Trophoblast cell (in vitro differentiated cells and primary cell): ENCODE measurements around the gene IRF2BP2.

Source experiments
- DNase-seq, 2 donors: peaks; one replicate each; pipeline ENCODE4 v3.0.0-alpha.2; 2016
- H2AFZ ChIP-seq: 2 replicates; pipeline ENCODE4 v1.6.1; 2013; ENCODE audit warnings: low read length, moderate library complexity, mild to moderate bottlenecking; ENCODE audit not compliant: insufficient read depth, poor library complexity
- H2AK5ac ChIP-seq: 2 replicates; pipeline ENCODE4 v1.6.1; 2013; ENCODE audit warnings: mild to moderate bottlenecking, low read length
- H2BK120ac ChIP-seq: 2 replicates; pipeline ENCODE4 v1.6.1; 2013; ENCODE audit warnings: low read length, mild to moderate bottlenecking, moderate library complexity; ENCODE audit not compliant: insufficient read depth, poor library complexity
- H2BK12ac ChIP-seq: 2 replicates; pipeline ENCODE4 v1.6.1; 2013; ENCODE audit warnings: mild to moderate bottlenecking, low read length, moderate library complexity
- H2BK5ac ChIP-seq: 2 replicates; pipeline ENCODE4 v1.6.1; 2013; ENCODE audit warnings: low read length, low read depth, moderate library complexity, mild to moderate bottlenecking; ENCODE audit not compliant: poor library complexity
- H3K14ac ChIP-seq: 2 replicates; pipeline ENCODE4 v1.6.1; 2013; ENCODE audit warnings: mild to moderate bottlenecking, low read length
- H3K18ac ChIP-seq: 2 replicates; pipeline ENCODE4 v1.6.1; 2013; ENCODE audit warnings: mild to moderate bottlenecking, low read length
- H3K23ac ChIP-seq: 2 replicates; pipeline ENCODE4 v1.6.1; 2013; ENCODE audit warnings: low read length
- H3K27ac ChIP-seq: 2 replicates; pipeline ENCODE4 v1.5.1; 2013; ENCODE audit warnings: low read depth, mild to moderate bottlenecking, inconsistent platforms, low read length, moderate library complexity
- H3K27me3 ChIP-seq: 2 replicates; pipeline ENCODE4 v1.6.1; 2013; ENCODE audit warnings: inconsistent platforms, mild to moderate bottlenecking, low read length, moderate library complexity; ENCODE audit not compliant: insufficient read depth
- H3K36me3 ChIP-seq, 2 experiments: 1 replicate in 1 of 2; 2 replicates in 1 of 2; pipeline ENCODE4 v1.6.1; 2013; ENCODE audit warnings: low read length in 2 of 2, mild to moderate bottlenecking in 2 of 2, moderate library complexity in 1 of 2; ENCODE audit not compliant: insufficient read depth in 2 of 2, control insufficient read depth in 1 of 2
- H3K4ac ChIP-seq: 2 replicates; pipeline ENCODE4 v1.6.1; 2013; ENCODE audit warnings: low read depth, mild to moderate bottlenecking, low read length, moderate library complexity
- H3K4me1 ChIP-seq, 2 experiments: 1 replicate in 1 of 2; 2 replicates in 1 of 2; pipeline ENCODE4 v1.6.1; 2013; ENCODE audit warnings: low read length in 2 of 2, mild to moderate bottlenecking in 2 of 2, moderate library complexity in 1 of 2; ENCODE audit not compliant: insufficient read depth in 2 of 2, control insufficient read depth in 1 of 2
- H3K4me2 ChIP-seq: 2 replicates; pipeline ENCODE4 v1.6.1; 2013; ENCODE audit warnings: inconsistent platforms, mild to moderate bottlenecking, low read length, moderate library complexity
- H3K4me3 ChIP-seq: 2 replicates; pipeline ENCODE4 v1.5.1; 2013; ENCODE audit warnings: mild to moderate bottlenecking, low read depth, low read length, inconsistent platforms
- H3K79me1 ChIP-seq: one replicate; pipeline ENCODE4 v1.6.1; 2013; ENCODE audit warnings: low read length
- H3K79me2 ChIP-seq: 2 replicates; pipeline ENCODE4 v1.6.1; 2013; ENCODE audit warnings: low read length, mild to moderate bottlenecking; ENCODE audit not compliant: control insufficient read depth, insufficient read depth, poor library complexity
- H3K9ac ChIP-seq: 2 replicates; pipeline ENCODE4 v1.6.1; 2013; ENCODE audit warnings: mild to moderate bottlenecking, low read length
- H3K9me3 ChIP-seq: 2 replicates; pipeline ENCODE4 v1.6.1; 2013; ENCODE audit warnings: low read depth, mild to moderate bottlenecking, control low read depth, inconsistent platforms, low read length; ENCODE audit not compliant: insufficient read depth
- H4K12ac ChIP-seq: 2 replicates; pipeline ENCODE4 v1.6.1; 2013; ENCODE audit warnings: low read depth, mild to moderate bottlenecking, low read length, moderate library complexity
- H4K8ac ChIP-seq: 2 replicates; pipeline ENCODE4 v1.6.1; 2013; ENCODE audit warnings: low read depth, mild to moderate bottlenecking, low read length, moderate library complexity
- H4K91ac ChIP-seq: one replicate; pipeline ENCODE4 v1.6.1; 2013; ENCODE audit warnings: low read depth, mild to moderate bottlenecking, low read length, moderate library complexity
- WGBS: extraction: QIAGEN DNeasy Blood & Tissue Kit; methylation state at CpG from one replicate; pipeline ENCODE4 v1.1.7; 2013; ENCODE audit warnings: missing lambda C conversion rate; ENCODE audit not compliant: insufficient read length, insufficient coverage; ENCODE audit errors: extremely low coverage; 5-methylcytosine and 5-hydroxymethylcytosine counted together

The IRF2BP2 gene

DNA sequence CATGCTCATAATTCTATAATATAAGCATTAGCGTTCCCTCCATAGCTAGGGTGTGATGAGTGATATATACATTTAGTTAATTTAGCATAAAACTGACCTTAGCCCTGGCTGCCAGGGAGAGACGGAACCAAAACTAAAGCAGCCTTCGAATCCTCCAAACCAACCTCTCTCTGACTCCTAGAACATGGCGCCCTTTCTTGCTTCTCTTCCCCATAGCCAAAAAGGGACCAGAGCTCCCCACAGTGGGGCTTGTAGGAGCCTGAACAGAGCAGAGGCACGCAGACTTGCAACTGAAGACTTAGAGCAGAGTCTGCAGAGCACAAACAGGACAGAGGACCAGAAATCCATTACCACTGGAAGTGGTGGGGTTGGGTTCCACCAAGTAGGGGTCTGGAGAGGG, 17.7 kb downstream of the IRF2BP2 start:
- no peak overlapping the region for H3K4ac ChIP-seq
- no peaks in the 10 kb centered on the region for H3K36me3 ChIP-seq
- no peak overlapping the region for H2AFZ ChIP-seq
- DNase-seq: no peak
- no peak overlapping the region for H3K18ac ChIP-seq
- no peak overlapping the region for H3K9ac ChIP-seq
- H3K27ac ChIP-seq: no peak overlapping the region
- no peak overlapping the region for H2BK5ac ChIP-seq
- no peaks in the 10 kb centered on the region for H3K27me3 ChIP-seq
- H3K79me1 ChIP-seq: no peaks in the 10 kb centered on the region
- WGBS: no CpG with 5 or more reads among the region's 5 CpGs
- H3K14ac ChIP-seq: no peak overlapping the region
- no peak overlapping the region for H4K12ac ChIP-seq
- H2BK12ac ChIP-seq: no peak overlapping the region
- H2AK5ac ChIP-seq: no peak overlapping the region
- H3K9me3 ChIP-seq: peaks cover 1% of the 10 kb centered on the region
- no peaks in the 10 kb centered on the region for H3K79me2 ChIP-seq
- no peak overlapping the region for H3K4me2 ChIP-seq
- H3K4me3 ChIP-seq: no peak overlapping the region
- no peak overlapping the region for H3K23ac ChIP-seq
- no peaks in the 10 kb centered on the region for H3K4me1 ChIP-seq
- no peak overlapping the region for H4K91ac ChIP-seq
- no peak overlapping the region for H4K8ac ChIP-seq
- H2BK120ac ChIP-seq: no peak overlapping the region

DNA sequence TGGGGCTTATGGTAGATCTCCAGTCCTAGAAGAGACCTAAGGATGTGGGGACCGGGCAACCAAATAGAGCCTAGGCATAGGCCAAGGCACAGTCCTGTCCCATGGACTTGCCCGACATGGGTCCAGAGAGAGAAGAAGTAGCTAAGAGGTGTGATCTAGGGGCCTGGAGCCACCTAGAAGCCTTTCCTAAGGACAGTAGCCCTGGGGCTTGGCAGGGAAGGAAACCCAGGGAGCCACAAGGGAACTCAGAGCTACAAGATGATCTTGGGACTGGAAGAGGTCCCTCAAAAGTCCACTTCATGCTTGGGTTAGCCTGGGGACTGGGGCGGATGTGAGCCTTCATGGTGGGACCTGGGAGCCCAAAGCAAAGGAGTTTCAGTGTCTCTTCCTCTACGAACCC, 18.8 kb downstream of the IRF2BP2 start:
- no peak overlapping the region for H3K18ac ChIP-seq
- no peak overlapping the region for H2BK120ac ChIP-seq
- no peak overlapping the region for H4K91ac ChIP-seq
- H2AK5ac ChIP-seq: no peak overlapping the region
- H3K4me1 ChIP-seq: no peaks in the 10 kb centered on the region
- no peak overlapping the region for H3K4ac ChIP-seq
- no peaks in the 10 kb centered on the region for H3K79me1 ChIP-seq
- H3K9me3 ChIP-seq: peaks cover 1% of the 10 kb centered on the region
- H2BK5ac ChIP-seq: no peak overlapping the region
- H3K4me2 ChIP-seq: no peak overlapping the region
- no peak overlapping the region for H3K27ac ChIP-seq
- no peaks in the 10 kb centered on the region for H3K27me3 ChIP-seq
- no peaks in the 10 kb centered on the region for H3K36me3 ChIP-seq
- H3K4me3 ChIP-seq: no peak overlapping the region
- H4K12ac ChIP-seq: no peak overlapping the region
- no peak for DNase-seq
- no peak overlapping the region for H4K8ac ChIP-seq
- H3K79me2 ChIP-seq: no peaks in the 10 kb centered on the region
- H3K9ac ChIP-seq: no peak overlapping the region
- no CpG with 5 or more reads among the region's 4 CpGs for WGBS
- no peak overlapping the region for H3K14ac ChIP-seq
- no peak overlapping the region for H2AFZ ChIP-seq
- no peak overlapping the region for H2BK12ac ChIP-seq
- H3K23ac ChIP-seq: no peak overlapping the region

DNA sequence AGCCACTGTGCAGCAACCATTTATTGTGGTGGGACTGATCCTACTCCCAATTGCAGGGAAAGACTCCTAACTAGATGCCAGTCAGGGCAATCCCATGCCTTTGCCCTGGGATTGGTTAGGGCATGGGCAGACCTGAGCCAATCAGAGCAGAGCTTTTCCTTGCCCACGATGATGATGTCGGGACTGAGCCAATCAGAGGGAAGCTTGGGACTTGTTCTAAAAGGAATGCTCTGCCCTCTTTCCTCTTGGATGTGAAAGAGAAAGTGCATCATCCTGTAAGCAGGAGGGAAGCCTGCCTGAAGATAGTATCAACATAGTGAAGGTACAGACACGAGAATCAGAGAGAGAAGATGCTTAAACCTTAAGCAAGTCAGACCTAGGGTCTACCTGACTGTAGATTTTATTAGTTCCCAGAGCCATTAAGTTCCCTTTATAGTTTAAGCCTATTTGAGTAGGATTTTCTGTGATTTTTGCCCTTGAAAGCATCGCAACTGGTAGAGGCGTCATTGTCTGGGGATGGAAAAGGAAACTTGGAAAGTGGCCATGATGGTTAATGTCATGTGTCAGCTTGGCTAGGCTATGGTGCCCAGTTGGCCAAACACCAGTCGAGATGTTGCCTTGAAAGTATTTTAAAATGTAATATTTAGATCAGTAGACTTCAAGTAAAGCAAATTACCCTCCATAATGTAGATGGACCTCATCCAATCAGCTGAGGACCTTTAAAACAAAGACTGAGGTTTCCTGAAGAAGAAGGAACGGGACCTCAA, 19.9 kb downstream of the IRF2BP2 start:
- no CpG with 5 or more reads among the region's 7 CpGs for WGBS
- H3K4me3 ChIP-seq: no peak overlapping the region
- DNase-seq: no peak
- no peak overlapping the region for H3K9ac ChIP-seq
- no peak overlapping the region for H4K8ac ChIP-seq
- no peak overlapping the region for H3K14ac ChIP-seq
- no peak overlapping the region for H4K12ac ChIP-seq
- no peak overlapping the region for H2AK5ac ChIP-seq
- H3K36me3 ChIP-seq: no peaks in the 10 kb centered on the region
- H3K27ac ChIP-seq: no peak overlapping the region
- peaks cover 1% of the 10 kb centered on the region for H3K9me3 ChIP-seq
- no peak overlapping the region for H4K91ac ChIP-seq
- no peak overlapping the region for H2AFZ ChIP-seq
- no peaks in the 10 kb centered on the region for H3K4me1 ChIP-seq
- no peak overlapping the region for H3K4me2 ChIP-seq
- no peaks in the 10 kb centered on the region for H3K79me1 ChIP-seq
- no peaks in the 10 kb centered on the region for H3K79me2 ChIP-seq
- no peak overlapping the region for H3K23ac ChIP-seq
- H2BK5ac ChIP-seq: no peak overlapping the region
- no peak overlapping the region for H3K4ac ChIP-seq
- no peak overlapping the region for H2BK120ac ChIP-seq
- peak overlapping the region; percentile 43 for H2BK12ac ChIP-seq
- no peak overlapping the region for H3K18ac ChIP-seq
- H3K27me3 ChIP-seq: no peaks in the 10 kb centered on the region

DNA sequence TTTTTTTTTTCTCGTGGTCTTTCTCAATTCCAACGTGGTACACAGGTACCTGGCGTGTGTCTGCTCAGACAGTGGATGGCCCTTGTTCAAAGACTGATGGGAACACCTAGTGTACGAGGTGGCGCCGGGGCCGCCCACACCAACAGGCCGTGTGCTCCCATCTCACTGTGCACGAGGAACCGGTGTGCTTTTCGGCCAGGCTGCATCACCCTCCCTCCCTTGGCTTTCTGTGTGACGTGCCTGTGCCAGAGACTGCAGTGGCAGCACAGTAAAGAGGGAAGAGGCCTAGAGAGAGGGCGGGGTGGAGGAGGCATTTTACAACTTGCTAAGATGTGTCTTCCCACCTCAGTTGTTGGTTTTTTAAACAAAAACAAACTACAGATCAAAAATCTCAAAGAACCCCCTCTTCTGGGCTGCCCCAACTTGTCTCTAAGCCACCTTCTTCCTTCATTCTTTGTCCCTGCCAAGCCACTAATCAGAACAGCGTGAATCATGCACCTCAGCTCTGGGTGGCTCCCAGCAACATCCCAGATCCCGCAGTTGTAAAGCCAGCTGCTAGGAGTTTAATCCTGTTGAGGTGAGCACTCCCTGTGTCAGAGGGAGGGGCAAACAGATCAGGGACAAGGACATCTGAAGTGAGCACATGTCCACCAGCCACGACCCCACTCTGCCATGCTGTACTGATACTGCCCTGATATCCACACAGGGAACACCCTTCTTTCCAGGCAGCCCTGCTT, 20.7 kb downstream of the IRF2BP2 start:
- Histone ChIP-seq H3K4ac (no peak overlapping the region), H3K4me2 (no peak overlapping the region), H3K4me1 (no peaks in the 10 kb centered on the region), H2AK5ac (no peak overlapping the region), H2BK120ac (no peak overlapping the region), H2BK5ac (no peak overlapping the region), H3K36me3 (no peaks in the 10 kb centered on the region), H3K27ac (no peak overlapping the region), H2AFZ (no peak overlapping the region), H3K9me3 (peaks cover 1% of the 10 kb centered on the region), H3K14ac (no peak overlapping the region), H3K79me1 (no peaks in the 10 kb centered on the region), H3K4me3 (no peak overlapping the region), H4K12ac (no peak overlapping the region), H4K91ac (no peak overlapping the region), H3K9ac (no peak overlapping the region), H3K23ac (no peak overlapping the region), H3K27me3 (no peaks in the 10 kb centered on the region), H3K18ac (no peak overlapping the region), H4K8ac (no peak overlapping the region), H3K79me2 (no peaks in the 10 kb centered on the region), H2BK12ac (peak overlapping the region; percentile 43)
- DNase-seq: no peak
- WGBS: no CpG with 5 or more reads among the region's 16 CpGs
